HFFc6 (cell line): ENCODE results near the gene GPC5. TPM values are rescaled to one million over a fixed set of nuclear protein-coding genes. Genes with fewer than 3 reads are reported as not detected.

Experiments used
- DNase-seq: peaks from one replicate; pipeline ENCODE4 v3.0.0-alpha.2; 2018
- H3K27ac Mint-ChIP-seq: 2 replicates; pipeline ENCODE4 v1.8.0; 2020; ENCODE audit warnings: mild to moderate bottlenecking, mixed read lengths
- H3K27me3 Mint-ChIP-seq: 2 replicates; pipeline ENCODE4 v1.8.0; 2021; ENCODE audit warnings: mild to moderate bottlenecking, moderate library complexity, mixed read lengths; ENCODE audit not compliant: insufficient read depth
- H3K36me3 Mint-ChIP-seq: 2 replicates; pipeline ENCODE4 v1.8.0; 2021; ENCODE audit warnings: low read depth, mixed read lengths
- H3K4me1 Mint-ChIP-seq: 2 replicates; pipeline ENCODE4 v1.8.0; 2020; ENCODE audit warnings: low read depth, mixed read lengths
- H3K4me3 Mint-ChIP-seq: 2 replicates; pipeline ENCODE4 v1.8.0; 2020; ENCODE audit warnings: mild to moderate bottlenecking, moderate library complexity, mixed read lengths
- H3K9me3 Mint-ChIP-seq: 2 replicates; pipeline ENCODE4 v1.8.0; 2020; ENCODE audit warnings: mild to moderate bottlenecking, mixed read lengths
- total RNA-seq, 6 experiments: library from RNA; stranded (reverse); fragmentation: NEBNext Ultra II Directional; extraction: Animal tissue kit (Norgen Biotek cat#: 25700); gene quantifications; 2 replicates in 1 of 6; 3 replicates in 5 of 6; pipeline ENCODE4 v1.2.3, GENCODE V29; 2021
- TF ChIP-seq, protein P1 (sequence below): fragments of 200-600 bp; sonication (generic); IDR thresholded peaks from 2 replicates; pipeline ENCODE4 v1.5.0; 2021; ENCODE audit warnings: antibody characterized with exemption, mild to moderate bottlenecking

GPC5 gene
- total RNA-seq, 6 experiments from 2014 or later = 0.06 TPM; not detected in 5

DNA sequence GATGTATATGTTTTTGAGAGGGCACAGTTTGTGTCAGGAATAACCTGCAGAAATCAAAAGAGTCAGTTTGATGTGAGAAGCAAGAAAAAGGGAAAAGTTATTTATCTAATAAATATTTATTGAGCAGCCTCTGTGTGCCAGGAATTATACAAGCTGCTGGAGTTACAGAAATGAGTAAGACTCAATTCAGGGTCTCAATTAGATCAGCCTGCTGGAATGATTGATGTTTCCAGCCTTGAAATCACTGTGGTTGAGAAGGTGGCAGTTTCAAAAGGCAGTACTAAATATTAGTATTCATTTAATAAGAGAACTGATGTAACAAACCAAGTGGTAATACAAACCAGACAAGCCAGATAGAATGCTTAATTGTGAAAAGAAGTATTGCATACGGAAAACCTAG, 1045.8 kb downstream of the GPC5 start:
- DNase-seq = no peak
- TF ChIP-seq, protein P1, sequence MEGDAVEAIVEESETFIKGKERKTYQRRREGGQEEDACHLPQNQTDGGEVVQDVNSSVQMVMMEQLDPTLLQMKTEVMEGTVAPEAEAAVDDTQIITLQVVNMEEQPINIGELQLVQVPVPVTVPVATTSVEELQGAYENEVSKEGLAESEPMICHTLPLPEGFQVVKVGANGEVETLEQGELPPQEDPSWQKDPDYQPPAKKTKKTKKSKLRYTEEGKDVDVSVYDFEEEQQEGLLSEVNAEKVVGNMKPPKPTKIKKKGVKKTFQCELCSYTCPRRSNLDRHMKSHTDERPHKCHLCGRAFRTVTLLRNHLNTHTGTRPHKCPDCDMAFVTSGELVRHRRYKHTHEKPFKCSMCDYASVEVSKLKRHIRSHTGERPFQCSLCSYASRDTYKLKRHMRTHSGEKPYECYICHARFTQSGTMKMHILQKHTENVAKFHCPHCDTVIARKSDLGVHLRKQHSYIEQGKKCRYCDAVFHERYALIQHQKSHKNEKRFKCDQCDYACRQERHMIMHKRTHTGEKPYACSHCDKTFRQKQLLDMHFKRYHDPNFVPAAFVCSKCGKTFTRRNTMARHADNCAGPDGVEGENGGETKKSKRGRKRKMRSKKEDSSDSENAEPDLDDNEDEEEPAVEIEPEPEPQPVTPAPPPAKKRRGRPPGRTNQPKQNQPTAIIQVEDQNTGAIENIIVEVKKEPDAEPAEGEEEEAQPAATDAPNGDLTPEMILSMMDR = no peak
- Mint-ChIP-seq H3K27ac (no peak overlapping the region), H3K27me3 (no peaks in the 10 kb centered on the region; the same call in none of the 2 replicates), H3K4me1 (no peaks in the 10 kb centered on the region), H3K9me3 (peaks cover 30% of the 10 kb centered on the region), H3K4me3 (no peak overlapping the region), H3K36me3 (no peaks in the 10 kb centered on the region)

DNA sequence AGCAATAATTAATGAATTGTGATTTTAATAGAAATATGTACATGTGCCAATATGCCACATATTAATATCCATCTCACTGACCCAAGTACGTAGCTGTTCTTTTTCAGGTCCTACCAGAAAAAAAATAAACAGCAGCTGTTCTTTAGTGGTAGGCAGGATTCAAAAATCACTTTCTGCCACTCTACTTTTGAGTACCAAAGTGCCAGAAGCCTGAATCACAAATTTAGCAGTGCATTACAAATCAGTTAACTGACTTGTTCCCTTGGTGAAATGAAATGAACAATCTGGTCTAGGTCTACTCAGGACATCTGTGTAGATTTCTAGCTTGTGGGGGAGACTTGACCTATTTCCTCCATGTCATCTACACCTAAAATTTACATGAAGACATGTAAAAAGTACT, 1052.6 kb downstream of the GPC5 start:
- DNase-seq = no peak
- H3K27ac Mint-ChIP-seq = no peak overlapping the region
- TF ChIP-seq, protein P1 = no peak
- H3K36me3 Mint-ChIP-seq = no peaks in the 10 kb centered on the region
- H3K9me3 Mint-ChIP-seq = peaks cover 14% of the 10 kb centered on the region
- no peaks in the 10 kb centered on the region for H3K27me3 Mint-ChIP-seq
- H3K4me1 Mint-ChIP-seq = no peaks in the 10 kb centered on the region
- no peak overlapping the region for H3K4me3 Mint-ChIP-seq

DNA sequence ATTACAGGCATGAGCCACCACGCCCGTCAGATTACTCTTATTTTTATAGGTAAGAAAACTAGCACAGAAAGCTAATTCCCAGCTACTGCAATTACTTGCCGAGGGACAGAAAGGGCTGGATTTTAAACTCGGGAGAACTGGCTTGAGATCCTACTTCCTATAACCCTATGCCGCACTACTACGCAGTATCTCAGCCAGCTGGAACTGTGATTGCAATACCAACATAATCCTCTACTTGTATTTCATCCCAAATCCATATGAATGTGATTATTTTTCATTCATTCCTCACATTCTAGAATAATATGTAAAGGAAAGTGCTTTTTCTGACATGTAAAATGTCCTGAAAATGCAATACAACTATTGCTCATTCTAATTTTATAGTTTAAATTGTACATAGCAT, 1054.4 kb downstream of the GPC5 start:
- no peak overlapping the region for H3K4me3 Mint-ChIP-seq
- TF ChIP-seq, protein P1 = no peak
- peaks cover 14% of the 10 kb centered on the region for H3K9me3 Mint-ChIP-seq
- H3K27ac Mint-ChIP-seq = no peak overlapping the region
- no peaks in the 10 kb centered on the region for H3K36me3 Mint-ChIP-seq
- no peaks in the 10 kb centered on the region for H3K4me1 Mint-ChIP-seq
- DNase-seq = no peak
- H3K27me3 Mint-ChIP-seq = no peaks in the 10 kb centered on the region; the same call in 1 of the 2 replicates

DNA sequence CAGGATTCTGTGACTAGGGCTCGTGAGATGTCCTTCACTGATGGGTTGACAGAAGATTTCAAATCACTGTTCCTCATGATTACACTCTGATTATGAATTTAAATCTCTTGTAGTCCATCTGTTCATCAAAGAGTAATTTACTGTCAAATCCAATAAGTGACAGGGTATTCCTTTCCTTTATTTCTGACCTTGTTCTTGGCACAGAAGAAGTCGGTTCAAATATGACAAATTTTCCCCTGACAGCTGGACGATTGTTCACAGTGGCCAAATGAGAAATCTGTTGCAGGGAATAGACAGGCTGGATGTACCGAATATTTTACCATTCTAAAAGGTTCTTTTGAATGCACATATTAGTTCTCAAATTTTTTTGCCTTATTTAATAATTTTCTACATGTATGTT, 1060.9 kb downstream of the GPC5 start:
- no peak for DNase-seq
- Mint-ChIP-seq H3K27me3 (no peaks in the 10 kb centered on the region; the same call in 1 of the 2 replicates), H3K4me1 (no peaks in the 10 kb centered on the region), H3K9me3 (peaks cover 35% of the 10 kb centered on the region), H3K27ac (no peak overlapping the region), H3K36me3 (peaks cover 5% of the 10 kb centered on the region; the same call in 1 of the 2 replicates), H3K4me3 (no peak overlapping the region)
- TF ChIP-seq, protein P1 = no peak

DNA sequence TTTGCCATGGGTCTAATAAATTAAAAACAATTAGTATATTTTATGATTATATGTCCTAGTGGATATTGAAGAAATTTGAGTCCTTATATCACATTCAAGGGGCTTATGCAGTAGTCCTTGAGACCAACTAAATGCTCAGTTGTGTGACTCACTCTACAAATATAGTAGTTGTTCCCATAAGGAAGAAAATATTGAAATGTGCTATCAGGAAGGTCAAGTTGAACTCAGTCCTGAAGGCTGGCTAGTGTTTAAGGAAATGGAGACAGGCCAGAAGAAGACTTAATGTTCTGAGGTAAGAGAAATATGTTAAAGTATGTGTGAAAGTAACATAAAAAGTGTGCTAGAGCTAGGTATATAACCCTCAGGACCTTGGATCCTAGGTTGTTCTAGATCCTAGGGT, 1062.1 kb downstream of the GPC5 start:
- Mint-ChIP-seq H3K9me3 (peaks cover 40% of the 10 kb centered on the region), H3K27me3 (no peaks in the 10 kb centered on the region; the same call in 1 of the 2 replicates), H3K27ac (no peak overlapping the region), H3K36me3 (peaks cover 5% of the 10 kb centered on the region; the same call in 1 of the 2 replicates), H3K4me3 (no peak overlapping the region), H3K4me1 (no peaks in the 10 kb centered on the region)
- DNase-seq = no peak
- TF ChIP-seq, protein P1 = no peak

DNA sequence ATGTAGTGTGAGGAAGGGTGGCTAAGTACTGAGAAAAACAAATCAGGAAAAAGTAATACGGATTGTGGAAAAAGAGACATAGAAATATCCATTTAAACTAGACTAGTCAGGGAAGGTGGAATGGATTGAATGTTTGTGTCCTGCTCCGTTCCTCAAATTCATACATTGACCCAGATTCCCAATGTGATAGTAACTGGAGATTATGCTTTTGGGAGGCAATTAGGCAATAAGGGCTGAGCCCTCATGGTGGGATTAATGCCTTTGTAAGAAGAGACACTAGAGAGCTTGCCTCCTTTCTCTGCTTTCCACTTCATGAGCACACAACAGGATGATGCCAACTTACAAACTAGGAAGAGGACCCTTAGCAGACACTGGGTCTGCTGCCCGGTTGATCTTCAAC, 1063.0 kb downstream of the GPC5 start:
- H3K4me3 Mint-ChIP-seq = no peak overlapping the region
- H3K27me3 Mint-ChIP-seq = no peaks in the 10 kb centered on the region; the same call in 1 of the 2 replicates
- DNase-seq = no peak
- no peaks in the 10 kb centered on the region for H3K4me1 Mint-ChIP-seq
- H3K27ac Mint-ChIP-seq = no peak overlapping the region
- peaks cover 42% of the 10 kb centered on the region for H3K9me3 Mint-ChIP-seq
- peaks cover 5% of the 10 kb centered on the region; the same call in 1 of the 2 replicates for H3K36me3 Mint-ChIP-seq
- TF ChIP-seq, protein P1 = no peak
